HepG2 (cell line): ENCODE measurements around the gene MUL1. TPM values are rescaled to one million over a fixed set of nuclear protein-coding genes. Genes with fewer than 3 reads are reported as not detected.

Experiments
- AKNA ChIP-seq: sonication (generic); formaldehyde crosslinking; IDR thresholded peaks from 2 replicates; pipeline ENCODE4 v1.4.0; 2020; ENCODE audit warnings: missing genetic modification reagents, borderline replicate concordance
- CSRNP1 ChIP-seq: sonication (generic); formaldehyde crosslinking; IDR thresholded peaks from 2 replicates; pipeline ENCODE4 v1.8.1; 2023; ENCODE audit warnings: mild to moderate bottlenecking, missing genetic modification reagents
- DPF2 ChIP-seq: sonication (generic); formaldehyde crosslinking; IDR thresholded peaks from 2 replicates; pipeline ENCODE4 v1.4.0; 2020; ENCODE audit warnings: mild to moderate bottlenecking, low read depth, missing genetic modification reagents, borderline replicate concordance
- NR2C2 ChIP-seq: sonication (generic); formaldehyde crosslinking; IDR thresholded peaks from 2 replicates; pipeline ENCODE4 v1.4.0; 2020; ENCODE audit warnings: missing genetic modification reagents, mild to moderate bottlenecking, moderate library complexity, borderline replicate concordance
- ZNF414 ChIP-seq: sonication (generic); formaldehyde crosslinking; IDR thresholded peaks from 2 replicates; pipeline ENCODE4 v1.5.0; 2020; ENCODE audit warnings: missing genetic modification reagents
- ZNF451 ChIP-seq: sonication (generic); formaldehyde crosslinking; IDR thresholded peaks from 2 replicates; pipeline ENCODE4 v1.5.0; 2020; ENCODE audit warnings: mild to moderate bottlenecking, missing genetic modification reagents
- polyA plus RNA-seq, 8 experiments: library from polyadenylated mRNA; depleted of rRNA in 3 of 8; stranded (reverse) in 7 of 8; unstranded in 1 of 8; fragments of >200 nt; fragmentation: Illumina TruSeq in 4 of 8; extraction: Trizol in 4 of 8; gene quantifications; 2 replicates each; pipeline versions ENCODE4 v1.2.1 to v1.2.3, GENCODE V29; 2011 to 2016; ENCODE audit warnings: low read depth in 4 of 8, missing spikeins in 1 of 8, mixed read lengths in 1 of 8; ENCODE audit not compliant: insufficient read depth in 1 of 8
- total RNA-seq, 5 experiments: library from RNA; depleted of rRNA; stranded (reverse); fragments of >200 nt; fragmentation: Illumina TruSeq; extraction: Trizol; gene quantifications; 2 replicates each; pipeline ENCODE4 v1.2.3, GENCODE V29; 2016; ENCODE audit warnings: low read depth in 1 of 5
- TF ChIP-seq, protein P1 (sequence below): sonication (generic); formaldehyde crosslinking; IDR thresholded peaks from 2 replicates; pipeline ENCODE4 v1.4.0; 2020; ENCODE audit warnings: mild to moderate bottlenecking, missing genetic modification reagents
- TF ChIP-seq, protein P2 (sequence below): sonication (generic); formaldehyde crosslinking; IDR thresholded peaks from 2 replicates; pipeline ENCODE4 v1.8.0; 2022; ENCODE audit warnings: missing genetic modification reagents, mild to moderate bottlenecking, borderline replicate concordance

MUL1 gene
- total and polyA plus RNA-seq, 2 of the 13 experiments (the other 11 are each of a cell fraction or from before 2014, with no cell fraction given) = 21.5 to 26.5 TPM

GRCh38 chr1:20486457-20487235, 21.3 kb downstream of the MUL1 start (continued):
- TF ChIP-seq NR2C2 (CRISPR knock-in tag) = peak; percentile 68
- TF ChIP-seq ZNF451 (CRISPR knock-in tag) = 0 out of 2 replicates have a peak, but pooled peaks have one; percentile 62
- TF ChIP-seq, protein P1, sequence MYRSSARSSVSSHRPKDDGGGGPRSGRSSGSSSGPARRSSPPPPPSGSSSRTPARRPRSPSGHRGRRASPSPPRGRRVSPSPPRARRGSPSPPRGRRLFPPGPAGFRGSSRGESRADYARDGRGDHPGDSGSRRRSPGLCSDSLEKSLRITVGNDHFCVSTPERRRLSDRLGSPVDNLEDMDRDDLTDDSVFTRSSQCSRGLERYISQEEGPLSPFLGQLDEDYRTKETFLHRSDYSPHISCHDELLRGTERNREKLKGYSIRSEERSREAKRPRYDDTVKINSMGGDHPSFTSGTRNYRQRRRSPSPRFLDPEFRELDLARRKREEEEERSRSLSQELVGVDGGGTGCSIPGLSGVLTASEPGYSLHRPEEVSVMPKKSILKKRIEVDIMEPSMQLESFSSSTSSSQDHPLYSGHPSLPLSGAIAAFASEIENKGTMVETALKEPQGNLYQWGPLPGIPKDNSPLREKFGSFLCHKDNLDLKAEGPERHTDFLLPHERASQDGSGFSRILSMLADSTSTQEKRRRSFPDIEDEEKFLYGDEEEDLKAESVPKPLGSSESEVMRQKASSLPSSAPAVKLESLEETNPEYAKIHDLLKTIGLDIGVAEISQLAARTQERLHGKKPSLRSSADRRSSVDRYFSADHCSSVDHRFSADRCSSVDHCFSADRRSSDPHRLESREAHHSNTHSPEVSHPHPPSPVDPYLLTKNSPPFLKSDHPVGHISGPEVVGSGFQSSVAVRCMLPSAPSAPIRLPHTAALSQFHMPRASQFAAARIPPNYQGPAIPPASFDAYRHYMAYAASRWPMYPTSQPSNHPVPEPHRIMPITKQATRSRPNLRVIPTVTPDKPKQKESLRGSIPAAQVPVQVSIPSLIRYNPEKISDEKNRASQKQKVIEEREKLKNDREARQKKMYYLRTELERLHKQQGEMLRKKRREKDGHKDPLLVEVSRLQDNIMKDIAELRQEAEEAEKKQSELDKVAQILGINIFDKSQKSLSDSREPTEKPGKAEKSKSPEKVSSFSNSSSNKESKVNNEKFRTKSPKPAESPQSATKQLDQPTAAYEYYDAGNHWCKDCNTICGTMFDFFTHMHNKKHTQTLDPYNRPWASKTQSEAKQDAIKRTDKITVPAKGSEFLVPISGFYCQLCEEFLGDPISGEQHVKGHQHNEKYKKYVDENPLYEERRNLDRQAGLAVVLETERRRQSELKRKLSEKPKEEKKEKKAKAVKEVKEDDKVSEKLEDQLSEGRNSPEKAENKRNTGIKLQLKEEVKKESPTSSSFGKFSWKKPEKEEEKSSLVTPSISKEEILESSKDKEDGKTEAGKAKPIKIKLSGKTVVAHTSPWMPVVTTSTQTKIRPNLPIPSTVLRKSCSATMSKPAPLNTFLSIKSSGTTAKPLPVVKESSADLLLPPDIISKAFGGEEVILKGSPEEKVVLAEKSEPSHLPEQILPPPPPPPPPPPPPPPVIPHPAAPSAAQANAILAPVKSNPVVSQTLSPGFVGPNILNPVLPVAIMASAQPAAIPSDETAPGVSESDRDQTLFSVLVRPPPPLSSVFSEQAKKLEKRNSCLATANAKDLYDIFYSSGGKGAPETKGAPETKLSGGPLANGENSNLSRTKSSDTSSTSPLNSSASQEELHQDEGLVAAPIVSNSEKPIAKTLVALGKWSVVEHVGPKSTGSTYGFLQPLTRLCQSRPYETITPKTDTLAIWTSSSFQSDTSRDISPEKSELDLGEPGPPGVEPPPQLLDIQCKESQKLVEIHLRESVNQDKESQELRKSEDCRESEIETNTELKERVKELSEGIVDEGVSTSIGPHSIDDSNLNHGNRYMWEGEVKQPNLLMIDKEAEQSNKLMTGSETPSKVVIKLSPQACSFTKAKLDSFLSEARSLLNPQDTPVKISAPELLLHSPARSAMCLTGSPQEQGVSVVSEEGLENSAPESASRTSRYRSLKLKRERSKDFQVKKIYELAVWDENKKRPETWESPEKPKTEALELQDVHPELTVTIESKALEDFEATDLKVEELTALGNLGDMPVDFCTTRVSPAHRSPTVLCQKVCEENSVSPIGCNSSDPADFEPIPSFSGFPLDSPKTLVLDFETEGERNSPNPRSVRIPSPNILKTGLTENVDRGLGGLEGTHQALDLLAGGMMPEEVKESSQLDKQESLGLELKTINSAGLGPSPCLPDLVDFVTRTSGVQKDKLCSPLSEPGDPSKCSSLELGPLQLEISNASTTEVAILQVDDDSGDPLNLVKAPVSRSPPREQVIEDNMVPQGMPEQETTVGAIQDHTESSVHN (CRISPR knock-in tag) = no peak
- TF ChIP-seq, protein P2, sequence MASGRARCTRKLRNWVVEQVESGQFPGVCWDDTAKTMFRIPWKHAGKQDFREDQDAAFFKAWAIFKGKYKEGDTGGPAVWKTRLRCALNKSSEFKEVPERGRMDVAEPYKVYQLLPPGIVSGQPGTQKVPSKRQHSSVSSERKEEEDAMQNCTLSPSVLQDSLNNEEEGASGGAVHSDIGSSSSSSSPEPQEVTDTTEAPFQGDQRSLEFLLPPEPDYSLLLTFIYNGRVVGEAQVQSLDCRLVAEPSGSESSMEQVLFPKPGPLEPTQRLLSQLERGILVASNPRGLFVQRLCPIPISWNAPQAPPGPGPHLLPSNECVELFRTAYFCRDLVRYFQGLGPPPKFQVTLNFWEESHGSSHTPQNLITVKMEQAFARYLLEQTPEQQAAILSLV = no peak
- TF ChIP-seq AKNA (CRISPR knock-in tag) = no peak
- TF ChIP-seq ZNF414 = peak; percentile 24; the same call in 1 of the 2 replicates
- peak; percentile 52; the same call in 1 of the 2 replicates for TF ChIP-seq DPF2 (CRISPR knock-in tag)
- TF ChIP-seq CSRNP1 = peak; percentile 60; the same call in 1 of the 2 replicates
